Liver (tissue), 9 donors: ENCODE measurements around the gene ERMARD. TPM values are rescaled to one million over a fixed set of nuclear protein-coding genes. Genes with fewer than 3 reads are reported as not detected.

Experiments
- DNase-seq: peaks from one replicate; pipeline ENCODE4 v3.0.0-alpha.2; 2017; ENCODE audit warnings: low spot score
- H3K27ac ChIP-seq, 2 donors: one replicate each; pipeline ENCODE4 v1.7.0; 2013; ENCODE audit warnings: inconsistent platforms in 2 of 2, low read length in 2 of 2, control low read depth in 1 of 2, low read depth in 1 of 2, mild to moderate bottlenecking in 1 of 2
- H3K27me3 ChIP-seq, 4 donors: one replicate each; pipeline versions ENCODE4 v1.6.1 to v1.7.0; 2013; ENCODE audit warnings: low read length in 3 of 4, inconsistent platforms in 1 of 4, mild to moderate bottlenecking in 1 of 4, moderate library complexity in 1 of 4; ENCODE audit not compliant: control insufficient read depth in 4 of 4, insufficient read depth in 4 of 4
- H3K36me3 ChIP-seq, 4 donors: one replicate each; pipeline versions ENCODE4 v1.6.1 to v1.7.0; 2013; ENCODE audit warnings: low read length in 3 of 4, mild to moderate bottlenecking in 3 of 4, low read depth in 1 of 4, moderate library complexity in 1 of 4; ENCODE audit not compliant: control insufficient read depth in 4 of 4, insufficient read depth in 3 of 4
- H3K4me1 ChIP-seq, 4 donors: one replicate each; pipeline versions ENCODE4 v1.6.1 to v1.7.0; 2013; ENCODE audit warnings: low read length in 3 of 4, mild to moderate bottlenecking in 3 of 4, moderate library complexity in 1 of 4; ENCODE audit not compliant: control insufficient read depth in 4 of 4, insufficient read depth in 4 of 4
- H3K4me3 ChIP-seq, 3 donors: one replicate each; pipeline versions ENCODE4 v1.6.1 to v1.7.0; 2013; ENCODE audit warnings: low read length in 3 of 3, control low read depth in 1 of 3, low read depth in 1 of 3, mild to moderate bottlenecking in 1 of 3
- H3K9ac ChIP-seq, 2 donors: one replicate each; pipeline ENCODE4 v1.7.0; 2013; ENCODE audit warnings: low read length in 2 of 2, mild to moderate bottlenecking in 2 of 2, moderate library complexity in 2 of 2, control low read depth in 1 of 2, low read depth in 1 of 2
- H3K9me3 ChIP-seq, 4 donors: one replicate each; pipeline versions ENCODE4 v1.6.1 to v1.7.0; 2013; ENCODE audit warnings: low read length in 3 of 4; ENCODE audit not compliant: control insufficient read depth in 4 of 4
- EGR1 ChIP-seq, 2 donors: IDR thresholded peaks; 2 replicates each; pipeline ENCODE4 v1.6.1; 2016 to 2018; ENCODE audit warnings: antibody characterized with exemption in 2 of 2, low read depth in 2 of 2
- FOXA1 ChIP-seq: IDR thresholded peaks from 2 replicates; pipeline ENCODE4 v1.6.1; 2016; ENCODE audit warnings: antibody characterized with exemption
- FOXA2 ChIP-seq: IDR thresholded peaks from 2 replicates; pipeline ENCODE4 v1.6.1; 2016; ENCODE audit warnings: antibody characterized with exemption
- GABPA ChIP-seq, 2 donors: IDR thresholded peaks in 1 of 2; conservative IDR thresholded peaks in 1 of 2; 2 replicates each; pipeline ENCODE4 v1.6.1; 2016; ENCODE audit warnings: antibody characterized with exemption in 2 of 2, mild to moderate bottlenecking in 1 of 2, moderate library complexity in 1 of 2
- HNF4A ChIP-seq, 2 donors: conservative IDR thresholded peaks; 2 replicates each; pipeline ENCODE4 v1.6.1; 2016; ENCODE audit warnings: antibody characterized with exemption in 2 of 2, mild to moderate bottlenecking in 2 of 2
- HNF4G ChIP-seq: IDR thresholded peaks from 2 replicates; pipeline ENCODE4 v1.6.1; 2016; ENCODE audit warnings: antibody characterized with exemption
- JUND ChIP-seq, 2 donors: IDR thresholded peaks; 2 replicates each; pipeline ENCODE4 v1.6.1; 2016; ENCODE audit warnings: antibody characterized with exemption in 2 of 2
- NR2F2 ChIP-seq: IDR thresholded peaks from 2 replicates; pipeline ENCODE4 v1.6.1; 2016; ENCODE audit warnings: antibody characterized with exemption
- RAD21 ChIP-seq, 2 donors: IDR thresholded peaks; 2 replicates each; pipeline ENCODE4 v1.6.1; 2016; ENCODE audit warnings: antibody characterized with exemption in 2 of 2, mild to moderate bottlenecking in 2 of 2
- REST ChIP-seq: IDR thresholded peaks from 2 replicates; pipeline ENCODE4 v1.6.1; 2016; ENCODE audit warnings: antibody characterized with exemption, mild to moderate bottlenecking
- RXRA ChIP-seq, 2 donors: IDR thresholded peaks; 2 replicates each; pipeline ENCODE4 v1.6.1; 2017 to 2018; ENCODE audit warnings: antibody characterized with exemption in 2 of 2, mild to moderate bottlenecking in 1 of 2
- SP1 ChIP-seq: IDR thresholded peaks from 2 replicates; pipeline ENCODE4 v1.6.1; 2018; ENCODE audit warnings: antibody characterized with exemption, mild to moderate bottlenecking
- TAF1 ChIP-seq: conservative IDR thresholded peaks from 2 replicates; pipeline ENCODE4 v1.6.1; 2016; ENCODE audit warnings: antibody characterized with exemption, mild to moderate bottlenecking
- YY1 ChIP-seq: IDR thresholded peaks from 2 replicates; pipeline ENCODE4 v1.6.1; 2016; ENCODE audit warnings: antibody characterized with exemption, mild to moderate bottlenecking
- ZBTB33 ChIP-seq: IDR thresholded peaks from 2 replicates; pipeline ENCODE4 v1.6.1; 2016; ENCODE audit warnings: antibody characterized with exemption
- WGBS: extraction: QIAGEN DNeasy Blood & Tissue Kit; methylation state at CpG from one replicate; pipeline ENCODE4 v1.1.7; 2013; 5-methylcytosine and 5-hydroxymethylcytosine counted together
- polyA plus RNA-seq, 2 donors: library from polyadenylated mRNA; stranded (reverse) in 1 of 2; unstranded in 1 of 2; fragments of 200-250 nt in 1 of 2; fragments of >200 nt in 1 of 2; fragmentation: Nextera tagmentation in 1 of 2; extraction: Ambion mirVana in 1 of 2; gene quantifications; one replicate each; pipeline versions ENCODE4 v1.2.1 to v1.2.3, GENCODE V29; 2013 to 2015
- total RNA-seq, 2 donors: library from RNA; depleted of rRNA; stranded (reverse); fragments of >200 nt; gene quantifications; one replicate each; pipeline ENCODE4 v1.2.3, GENCODE V29; 2014
- TF ChIP-seq, protein P1 (sequence below): fragments of 150-350 bp; IDR thresholded peaks from 2 replicates; pipeline ENCODE4 v1.5.1; 2017; ENCODE audit warnings: improper control_type of control experiment, low read depth, low read length; ENCODE audit not compliant: missing input control
- TF ChIP-seq, protein P2 (sequence below): IDR thresholded peaks from 2 replicates; pipeline ENCODE4 v1.6.1; 2016; ENCODE audit warnings: antibody characterized with exemption
- TF ChIP-seq, protein P3 (sequence below): IDR thresholded peaks from 2 replicates; pipeline ENCODE4 v1.6.1; 2016; ENCODE audit warnings: antibody characterized with exemption
- donor health status: healthy.
- donor health status: healthy.
- donor health status: healthy.
- donor health status: healthy.
- donor health status: healthy.

The ERMARD gene
- total and polyA plus RNA-seq, 4 donors: 10.1 to 20.7 (median 14.0) TPM

DNA sequence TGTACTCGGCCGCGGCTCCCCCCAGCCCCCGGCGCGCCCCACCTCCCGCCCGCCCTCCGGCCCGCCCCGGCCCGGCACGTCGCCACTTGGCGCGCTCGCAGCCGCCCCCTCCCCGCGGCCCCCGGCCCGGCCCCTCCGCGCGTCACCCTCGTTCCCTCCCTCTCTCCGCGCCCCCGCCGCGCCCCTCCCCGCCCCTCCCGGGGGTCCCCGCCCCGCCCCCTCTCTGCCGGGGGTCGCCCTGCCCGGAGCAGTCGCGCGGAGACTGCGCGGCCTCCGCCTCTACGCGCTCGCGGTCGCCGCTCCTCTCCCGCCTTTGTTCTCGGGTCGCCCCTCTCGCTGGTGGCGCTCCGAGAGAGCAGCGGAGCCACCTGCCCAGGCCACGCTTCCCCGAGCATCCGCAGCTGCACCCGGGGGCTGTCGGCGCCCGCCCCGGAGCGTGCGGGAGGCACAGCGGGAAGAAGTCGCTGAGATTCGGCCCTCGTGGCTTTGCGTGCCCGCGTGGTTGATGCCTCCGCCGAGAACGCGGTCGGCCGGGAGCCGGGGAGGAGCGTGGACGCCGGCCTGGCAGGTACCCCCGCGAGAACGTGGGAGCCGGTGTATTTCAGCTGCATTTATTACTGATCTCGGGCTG lies 26.8 kb upstream of the ERMARD start, which contains the start of gene PHF10:
Gene PHF10 (minus strand): TSS at position 7 of the 631 bp plus-strand sequence. CDS start 569 bp downstream, outside the sequence.
- under 1% methylated on average over 86 of the region's 89 CpGs for WGBS
- Histone ChIP-seq H3K9ac (peak within 1 kb of the TSS; percentile 81 to 97), H3K36me3 (no peaks in the 10 kb centered on the region), H3K27ac (peak within 1 kb of the TSS; percentile 95 to 98), H3K9me3 (no peaks in the 10 kb centered on the region), H3K4me3 (peak within 1 kb of the TSS; percentile 91 to 98 (median 95)), H3K27me3 (no peaks in the 10 kb centered on the region), H3K4me1 (peaks cover 2 to 22% (median 15%) of the 10 kb centered on the region in 4 donors)
- peak; percentile 72 for DNase-seq
- TF ChIP-seq RAD21 (IDR thresholded peaks at IDR 0.05): no peak
- TF ChIP-seq TAF1: no peak
- no peak for TF ChIP-seq SP1
- TF ChIP-seq, protein P1, sequence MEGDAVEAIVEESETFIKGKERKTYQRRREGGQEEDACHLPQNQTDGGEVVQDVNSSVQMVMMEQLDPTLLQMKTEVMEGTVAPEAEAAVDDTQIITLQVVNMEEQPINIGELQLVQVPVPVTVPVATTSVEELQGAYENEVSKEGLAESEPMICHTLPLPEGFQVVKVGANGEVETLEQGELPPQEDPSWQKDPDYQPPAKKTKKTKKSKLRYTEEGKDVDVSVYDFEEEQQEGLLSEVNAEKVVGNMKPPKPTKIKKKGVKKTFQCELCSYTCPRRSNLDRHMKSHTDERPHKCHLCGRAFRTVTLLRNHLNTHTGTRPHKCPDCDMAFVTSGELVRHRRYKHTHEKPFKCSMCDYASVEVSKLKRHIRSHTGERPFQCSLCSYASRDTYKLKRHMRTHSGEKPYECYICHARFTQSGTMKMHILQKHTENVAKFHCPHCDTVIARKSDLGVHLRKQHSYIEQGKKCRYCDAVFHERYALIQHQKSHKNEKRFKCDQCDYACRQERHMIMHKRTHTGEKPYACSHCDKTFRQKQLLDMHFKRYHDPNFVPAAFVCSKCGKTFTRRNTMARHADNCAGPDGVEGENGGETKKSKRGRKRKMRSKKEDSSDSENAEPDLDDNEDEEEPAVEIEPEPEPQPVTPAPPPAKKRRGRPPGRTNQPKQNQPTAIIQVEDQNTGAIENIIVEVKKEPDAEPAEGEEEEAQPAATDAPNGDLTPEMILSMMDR: no peak
- no peak for TF ChIP-seq YY1
- TF ChIP-seq HNF4G: no peak
- TF ChIP-seq RXRA (IDR thresholded peaks at IDR 0.05): no peak
- TF ChIP-seq EGR1 (IDR thresholded peaks at IDR 0.05; ENCODE audit: low read depth in 2 of 2): no peak
- TF ChIP-seq FOXA2: no peak
- TF ChIP-seq, protein P2, sequence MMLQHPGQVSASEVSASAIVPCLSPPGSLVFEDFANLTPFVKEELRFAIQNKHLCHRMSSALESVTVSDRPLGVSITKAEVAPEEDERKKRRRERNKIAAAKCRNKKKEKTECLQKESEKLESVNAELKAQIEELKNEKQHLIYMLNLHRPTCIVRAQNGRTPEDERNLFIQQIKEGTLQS: no peak
- no peak for TF ChIP-seq ZBTB33
- no peak for TF ChIP-seq REST
- no peak for TF ChIP-seq JUND (IDR thresholded peaks at IDR 0.05)
- TF ChIP-seq HNF4A (conservative IDR thresholded peaks at IDR 0.05): no peak
- TF ChIP-seq, protein P3, sequence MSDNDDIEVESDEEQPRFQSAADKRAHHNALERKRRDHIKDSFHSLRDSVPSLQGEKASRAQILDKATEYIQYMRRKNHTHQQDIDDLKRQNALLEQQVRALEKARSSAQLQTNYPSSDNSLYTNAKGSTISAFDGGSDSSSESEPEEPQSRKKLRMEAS: no peak
- no peak for TF ChIP-seq GABPA (IDR thresholded peaks at IDR 0.05 in 1 of 2, conservative IDR thresholded peaks at IDR 0.05 in 1 of 2)
- no peak for TF ChIP-seq NR2F2
- no peak for TF ChIP-seq FOXA1
